SU-DHL-6 (cell line): Measurements from ENCODE around the gene EIF1AX.

Experiments
- CTCF ChIP-seq: fragments of 200-600 bp; sonication (generic); IDR thresholded peaks from one replicate; pipeline ENCODE4 v1.5.1; 2017; ENCODE audit warnings: antibody characterized with exemption, mild to moderate bottlenecking, low read length, moderate library complexity; ENCODE audit not compliant: insufficient read depth, poor library complexity, severe bottlenecking
- EZH2phosphoT487 ChIP-seq: fragments of 200-600 bp; sonication (generic), shearing (Covaris generic); conservative IDR thresholded peaks from 2 replicates; pipeline ENCODE4 v1.6.1; 2018; ENCODE audit warnings: mild to moderate bottlenecking, antibody characterized with exemption, low read length, moderate library complexity, mixed read lengths

GRCh38 chrX:20149326-20149725 lies 7.7 kb upstream of the EIF1AX start:
- TF ChIP-seq CTCF, result no peak
- TF ChIP-seq EZH2phosphoT487, result no peak
